Measurements from ENCODE around the gene RAB8A. TPM values are rescaled to one million over a fixed set of nuclear protein-coding genes. Genes with fewer than 3 reads are reported as not detected.
A peak's percentile ranks its signal among the peaks of the same experiment; 100 is the strongest.

Gene RAB8A
- total and polyA plus RNA-seq, 8 donors = 12.0 to 40.8 (median 23.1) TPM

DNA sequence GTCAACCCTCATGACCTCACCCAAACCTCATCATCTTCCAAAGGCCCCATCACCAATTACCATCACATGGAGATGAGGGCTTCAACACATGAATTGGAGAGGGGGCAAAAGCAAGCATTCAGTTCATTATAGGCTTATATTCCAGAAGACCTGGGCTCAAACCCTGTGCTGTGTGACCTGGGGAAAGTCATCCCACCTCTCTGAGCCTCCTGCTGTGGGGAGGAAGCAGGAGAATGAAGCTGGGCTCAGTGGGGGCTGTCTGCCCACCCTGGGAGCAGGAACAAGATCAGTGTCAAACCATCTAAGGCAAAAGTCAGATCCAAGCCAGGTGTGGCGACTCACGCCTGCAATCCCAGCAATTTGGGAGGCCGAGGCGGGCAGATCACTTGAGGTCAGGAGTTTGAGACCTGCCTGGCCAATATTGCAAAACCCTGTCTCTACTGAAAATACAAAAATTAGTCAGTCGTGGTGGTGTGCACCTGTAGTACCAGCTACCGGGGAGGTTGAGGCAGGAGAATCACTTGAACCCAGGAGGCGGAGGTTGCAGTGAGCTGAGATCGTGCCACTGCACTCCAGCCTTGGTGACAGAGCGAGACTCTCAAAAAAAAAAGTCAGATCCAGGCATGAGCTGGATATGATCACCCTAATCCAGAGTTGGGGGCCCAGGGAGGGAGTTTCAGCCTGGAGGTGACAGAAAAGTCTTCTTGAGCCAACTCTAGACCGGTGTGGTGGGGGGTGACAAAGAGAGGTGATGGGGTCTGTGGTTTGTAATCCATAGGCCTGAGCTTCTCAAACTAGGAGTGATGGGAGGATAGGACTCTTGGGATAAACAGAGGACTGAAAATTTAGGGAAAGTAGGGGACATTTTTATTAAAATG is 37.0 kb upstream of the RAB8A start:
- H3K36me3 ChIP-seq = no peaks in the 10 kb centered on the region
- FAIRE-seq (no peak), DNase-seq (peak in 1 of 6 donors; percentile 44), ATAC-seq (no peak)
- no peak overlapping the region for H3K4me3 ChIP-seq
- TF ChIP-seq, protein P1, sequence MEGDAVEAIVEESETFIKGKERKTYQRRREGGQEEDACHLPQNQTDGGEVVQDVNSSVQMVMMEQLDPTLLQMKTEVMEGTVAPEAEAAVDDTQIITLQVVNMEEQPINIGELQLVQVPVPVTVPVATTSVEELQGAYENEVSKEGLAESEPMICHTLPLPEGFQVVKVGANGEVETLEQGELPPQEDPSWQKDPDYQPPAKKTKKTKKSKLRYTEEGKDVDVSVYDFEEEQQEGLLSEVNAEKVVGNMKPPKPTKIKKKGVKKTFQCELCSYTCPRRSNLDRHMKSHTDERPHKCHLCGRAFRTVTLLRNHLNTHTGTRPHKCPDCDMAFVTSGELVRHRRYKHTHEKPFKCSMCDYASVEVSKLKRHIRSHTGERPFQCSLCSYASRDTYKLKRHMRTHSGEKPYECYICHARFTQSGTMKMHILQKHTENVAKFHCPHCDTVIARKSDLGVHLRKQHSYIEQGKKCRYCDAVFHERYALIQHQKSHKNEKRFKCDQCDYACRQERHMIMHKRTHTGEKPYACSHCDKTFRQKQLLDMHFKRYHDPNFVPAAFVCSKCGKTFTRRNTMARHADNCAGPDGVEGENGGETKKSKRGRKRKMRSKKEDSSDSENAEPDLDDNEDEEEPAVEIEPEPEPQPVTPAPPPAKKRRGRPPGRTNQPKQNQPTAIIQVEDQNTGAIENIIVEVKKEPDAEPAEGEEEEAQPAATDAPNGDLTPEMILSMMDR (IDR thresholded peaks at IDR 0.05) = no peak
- no peaks in the 10 kb centered on the region for H3K27me3 ChIP-seq
- peak overlapping the region in 1 of 4 donors; percentile 95 for H3K27ac ChIP-seq
- WGBS, 2 donors = 94 to 97% methylated on average over 10 of the region's 10 CpGs
- H3K9me3 ChIP-seq = no peaks in the 10 kb centered on the region
- intact Hi-C loops (cut with DNase I) = no loop called here
- H3K4me1 ChIP-seq = peaks cover 0 to 7% (median 3%) of the 10 kb centered on the region in 3 donors

DNA sequence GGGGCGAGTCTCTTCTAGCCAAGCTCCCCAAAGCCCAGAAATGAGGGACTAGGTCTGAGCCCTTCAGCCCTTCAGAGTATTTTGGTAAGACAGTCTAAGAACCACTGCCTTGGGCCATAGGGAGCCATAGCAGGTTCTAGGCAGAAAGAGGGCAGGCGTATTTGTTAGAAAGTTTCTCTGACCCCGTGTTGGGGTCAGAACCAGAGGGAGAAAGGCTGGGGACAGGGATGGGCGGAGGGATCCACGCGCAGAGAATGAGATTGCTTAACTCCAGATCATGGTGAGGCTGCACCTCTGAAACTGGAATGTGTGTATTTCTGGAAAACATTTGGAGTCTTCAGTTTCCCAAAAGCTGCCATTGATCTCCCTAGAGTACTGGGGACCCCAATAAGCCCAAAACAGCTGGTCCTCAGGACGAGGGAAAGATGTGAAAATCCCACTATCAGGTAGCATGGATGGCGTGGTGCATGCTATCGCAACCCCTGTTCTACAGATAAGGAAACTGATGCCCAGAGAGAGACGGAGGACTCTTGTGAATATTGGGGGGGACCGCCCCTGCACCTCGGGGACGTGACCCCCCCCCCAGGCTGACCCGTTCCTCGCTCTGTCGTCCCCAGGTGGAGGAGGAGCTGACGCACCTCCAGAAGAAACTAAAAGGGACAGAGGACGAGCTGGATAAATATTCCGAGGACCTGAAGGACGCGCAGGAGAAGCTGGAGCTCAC is 36.1 kb upstream of the RAB8A start:
- WGBS, 2 donors = 31 to 34% methylated on average over 21 of the region's 21 CpGs
- peaks cover 0 to 7% (median 3%) of the 10 kb centered on the region in 3 donors for H3K4me1 ChIP-seq
- TF ChIP-seq, protein P1 (IDR thresholded peaks at IDR 0.05) = no peak
- H3K27ac ChIP-seq = peak overlapping the region; percentile 82 to 95 (median 94)
- H3K36me3 ChIP-seq = no peaks in the 10 kb centered on the region
- ATAC-seq = no peak
- no peak for FAIRE-seq
- no peaks in the 10 kb centered on the region for H3K27me3 ChIP-seq
- intact Hi-C loops (cut with DNase I) = no loop called here
- no peak for DNase-seq
- H3K4me3 ChIP-seq = peak overlapping the region; percentile 77 to 95 (median 84)
- no peaks in the 10 kb centered on the region for H3K9me3 ChIP-seq

DNA sequence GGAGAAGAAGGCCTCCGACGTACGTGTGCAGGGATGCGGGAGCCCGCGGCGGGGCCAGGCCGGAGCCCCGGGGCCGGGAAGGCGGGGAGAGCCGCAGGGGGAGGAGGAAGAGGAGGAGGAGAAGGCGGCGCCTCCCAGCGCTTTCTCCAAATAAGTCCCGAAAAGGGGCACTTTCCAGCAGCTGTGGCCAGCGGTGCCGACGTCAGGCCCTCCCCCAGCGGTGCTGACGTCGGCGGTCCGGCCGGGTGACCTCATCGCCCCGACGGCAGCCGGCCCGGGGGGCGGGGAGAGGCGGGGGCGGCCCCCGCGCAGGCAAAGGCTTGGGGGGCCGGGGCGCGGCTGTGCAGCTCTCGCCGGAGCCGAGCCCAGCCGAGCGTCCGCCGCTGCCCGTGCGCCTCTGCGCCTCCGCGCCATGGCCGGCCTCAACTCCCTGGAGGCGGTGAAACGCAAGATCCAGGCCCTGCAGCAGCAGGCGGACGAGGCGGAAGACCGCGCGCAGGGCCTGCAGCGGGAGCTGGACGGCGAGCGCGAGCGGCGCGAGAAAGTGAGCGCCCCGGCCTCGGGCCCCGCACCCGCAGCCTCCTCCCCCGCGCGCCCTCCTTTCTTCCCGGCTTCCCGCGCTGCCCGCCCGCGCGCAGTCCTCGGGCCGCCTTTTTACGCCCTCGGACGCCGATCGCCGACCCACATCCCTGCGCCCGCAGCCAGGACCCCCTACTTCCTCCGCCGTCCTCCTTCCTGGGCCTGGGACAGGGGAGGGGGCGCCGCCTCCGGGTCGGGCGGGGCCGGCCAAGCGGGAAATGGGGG is 35.3 kb upstream of the RAB8A start, which contains the start of gene TPM4:
Gene TPM4, plus strand, starts transcription at position 342 of the 804 bp plus-strand sequence. Its CDS starts 71 bp downstream, at position 413.
- intact Hi-C loops (cut with DNase I) = no loop called here
- H3K36me3 ChIP-seq = no peaks in the 10 kb centered on the region
- peak; percentile 73 to 79 (median 78) for ATAC-seq
- H3K4me1 ChIP-seq = peaks cover 0 to 7% (median 3%) of the 10 kb centered on the region in 3 donors
- TF ChIP-seq, protein P1 (IDR thresholded peaks at IDR 0.05) = no peak
- no peak for FAIRE-seq
- DNase-seq = peak; percentile 76 to 90 (median 84)
- peak within 1 kb of the TSS; percentile 82 to 95 (median 94) for H3K27ac ChIP-seq
- H3K27me3 ChIP-seq = no peaks in the 10 kb centered on the region
- WGBS, 2 donors = 0 to 1% methylated on average over 60 to 101 of the region's 101 CpGs
- peak within 1 kb of the TSS; percentile 77 to 95 (median 84) for H3K4me3 ChIP-seq
- no peaks in the 10 kb centered on the region for H3K9me3 ChIP-seq

DNA sequence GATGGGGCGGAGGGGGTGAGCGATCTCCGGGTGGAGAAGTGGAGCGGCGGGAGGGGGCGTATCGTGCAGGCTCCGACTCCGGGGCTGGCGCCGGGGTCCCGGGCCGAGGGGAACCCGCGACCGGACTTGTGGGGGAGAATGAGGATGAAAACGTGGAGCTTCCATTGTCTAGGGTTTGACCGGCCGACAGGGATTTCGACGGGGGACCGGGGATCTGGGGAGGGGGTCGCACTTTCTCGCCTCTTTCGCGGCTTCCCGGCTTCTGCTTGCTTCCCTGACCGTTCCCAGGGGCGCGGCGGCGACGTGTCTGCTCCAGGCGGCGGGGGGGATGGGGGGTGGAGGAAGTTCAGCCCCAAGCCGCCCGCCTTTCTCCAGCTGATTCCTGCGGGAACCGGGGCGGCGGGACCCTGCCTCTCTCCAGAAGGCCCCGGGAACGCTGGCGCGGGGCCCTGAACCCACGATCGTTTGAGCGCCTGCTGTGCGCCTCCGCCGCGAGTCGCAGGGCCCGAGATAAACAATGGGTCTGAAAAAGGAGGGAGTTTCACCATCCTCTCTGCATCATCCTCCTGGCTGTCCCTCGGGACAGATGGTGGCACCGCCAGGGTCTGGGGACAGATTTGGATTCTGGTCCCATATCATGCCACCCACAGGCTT is 34.6 kb upstream of the RAB8A start:
- FAIRE-seq (no peak), DNase-seq (peak; percentile 28 to 80 (median 51)), ATAC-seq (peak; percentile 25 to 39 (median 34))
- peaks cover 0 to 7% (median 3%) of the 10 kb centered on the region in 3 donors for H3K4me1 ChIP-seq
- H3K27ac ChIP-seq = peak overlapping the region; percentile 82 to 95 (median 94)
- H3K4me3 ChIP-seq = peak overlapping the region; percentile 77 to 95 (median 84)
- whole genome bisulfite sequencing, 2 donors = 1% methylated on average over 32 to 56 of the region's 56 CpGs
- intact Hi-C loops (cut with DNase I) = no loop called here
- no peaks in the 10 kb centered on the region for H3K9me3 ChIP-seq
- H3K27me3 ChIP-seq = no peaks in the 10 kb centered on the region
- peaks cover 0 to 3% (median 0%) of the 10 kb centered on the region in 3 donors for H3K36me3 ChIP-seq
- TF ChIP-seq, protein P1 (IDR thresholded peaks at IDR 0.05) = no peak

Data from pancreas (tissue), 10 donors.